Gastrocnemius medialis (tissue), 4 donors: ENCODE measurements around the gene ZNF816.

Source experiments
- POLR2A ChIP-seq, 2 donors: fragments of 450-650 bp; IDR thresholded peaks; one replicate each; pipeline ENCODE4 v1.6.1; 2017; ENCODE audit warnings: antibody characterized with exemption in 2 of 2, mild to moderate bottlenecking in 2 of 2, moderate library complexity in 2 of 2
- TF ChIP-seq, protein P1 (sequence below), 5 experiments: fragments of 450-650 bp in 3 of 5; fragments of 200-600 bp in 2 of 5; sonication (generic) in 2 of 5; IDR thresholded peaks in 4 of 5; conservative IDR thresholded peaks in 1 of 5; 1 replicate in 4 of 5; 2 replicates in 1 of 5; pipeline ENCODE4 v1.5.1; 2016 to 2019; ENCODE audit warnings: antibody characterized with exemption in 5 of 5, mild to moderate bottlenecking in 3 of 5, moderate library complexity in 3 of 5

DNA sequence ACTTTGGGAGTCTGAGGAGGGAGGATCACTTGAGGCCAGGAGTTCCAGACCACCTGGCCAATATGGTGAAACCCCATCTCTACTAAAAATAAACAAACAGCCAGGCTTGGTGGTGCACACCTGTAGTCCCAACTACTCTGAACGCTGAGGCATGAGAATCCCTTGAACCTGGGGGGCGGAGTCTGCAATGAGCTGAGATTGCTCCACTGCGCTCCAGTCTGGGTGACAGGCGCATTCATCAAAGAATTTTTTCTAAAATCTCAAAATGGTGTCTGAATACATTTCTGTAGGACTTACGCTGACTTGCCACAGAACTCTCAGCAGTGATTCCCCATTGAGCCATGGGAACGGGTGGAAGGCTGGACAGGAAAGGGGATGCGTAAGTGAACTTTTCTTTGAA lies 33.0 kb upstream of the ZNF816 start:
- TF ChIP-seq, protein P1, sequence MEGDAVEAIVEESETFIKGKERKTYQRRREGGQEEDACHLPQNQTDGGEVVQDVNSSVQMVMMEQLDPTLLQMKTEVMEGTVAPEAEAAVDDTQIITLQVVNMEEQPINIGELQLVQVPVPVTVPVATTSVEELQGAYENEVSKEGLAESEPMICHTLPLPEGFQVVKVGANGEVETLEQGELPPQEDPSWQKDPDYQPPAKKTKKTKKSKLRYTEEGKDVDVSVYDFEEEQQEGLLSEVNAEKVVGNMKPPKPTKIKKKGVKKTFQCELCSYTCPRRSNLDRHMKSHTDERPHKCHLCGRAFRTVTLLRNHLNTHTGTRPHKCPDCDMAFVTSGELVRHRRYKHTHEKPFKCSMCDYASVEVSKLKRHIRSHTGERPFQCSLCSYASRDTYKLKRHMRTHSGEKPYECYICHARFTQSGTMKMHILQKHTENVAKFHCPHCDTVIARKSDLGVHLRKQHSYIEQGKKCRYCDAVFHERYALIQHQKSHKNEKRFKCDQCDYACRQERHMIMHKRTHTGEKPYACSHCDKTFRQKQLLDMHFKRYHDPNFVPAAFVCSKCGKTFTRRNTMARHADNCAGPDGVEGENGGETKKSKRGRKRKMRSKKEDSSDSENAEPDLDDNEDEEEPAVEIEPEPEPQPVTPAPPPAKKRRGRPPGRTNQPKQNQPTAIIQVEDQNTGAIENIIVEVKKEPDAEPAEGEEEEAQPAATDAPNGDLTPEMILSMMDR (IDR thresholded peaks at IDR 0.05 in 4 of 5, conservative IDR thresholded peaks at IDR 0.05 in 1 of 5) = no peak
- no peak for TF ChIP-seq POLR2A (IDR thresholded peaks at IDR 0.05)
